ENCODE measurements around the gene DCAF11.

DNA sequence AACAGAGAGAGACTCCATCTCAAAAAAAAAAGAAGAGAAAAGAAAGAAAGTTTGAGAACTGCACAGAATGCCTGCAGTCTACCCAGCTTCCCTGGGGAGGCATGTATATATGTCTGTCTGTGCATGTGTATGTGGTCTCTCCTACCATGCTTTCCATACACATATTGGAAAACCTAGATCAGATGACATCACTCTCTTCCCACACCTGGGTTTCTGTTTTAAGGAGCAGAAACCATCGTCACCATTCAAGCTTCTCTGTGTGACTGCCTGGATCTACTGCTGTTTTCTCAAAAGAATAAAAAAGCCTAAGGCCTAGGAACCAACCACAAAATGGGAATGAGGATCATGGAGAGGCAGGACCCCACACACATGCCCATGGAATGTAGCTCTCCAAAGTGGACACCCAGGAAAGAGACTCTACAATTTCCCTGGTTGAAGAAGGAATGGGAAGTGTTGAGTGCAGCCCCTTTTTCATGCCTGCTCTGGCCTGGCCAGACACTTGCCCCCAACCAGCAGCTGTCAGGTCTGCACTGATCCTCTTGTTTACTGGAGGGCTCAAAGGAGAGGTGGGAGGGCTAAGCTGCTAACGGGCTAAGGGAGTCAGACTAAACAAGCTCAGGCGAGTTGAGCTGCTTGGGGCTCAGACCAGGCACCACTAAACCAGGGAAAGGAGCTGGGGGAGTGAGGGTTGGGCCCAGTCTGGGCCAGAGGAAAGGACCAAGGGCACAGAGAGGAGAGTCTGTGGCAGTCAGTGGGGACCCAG, 28.2 kb upstream of the DCAF11 start:
- TF ChIP-seq, protein P1, sequence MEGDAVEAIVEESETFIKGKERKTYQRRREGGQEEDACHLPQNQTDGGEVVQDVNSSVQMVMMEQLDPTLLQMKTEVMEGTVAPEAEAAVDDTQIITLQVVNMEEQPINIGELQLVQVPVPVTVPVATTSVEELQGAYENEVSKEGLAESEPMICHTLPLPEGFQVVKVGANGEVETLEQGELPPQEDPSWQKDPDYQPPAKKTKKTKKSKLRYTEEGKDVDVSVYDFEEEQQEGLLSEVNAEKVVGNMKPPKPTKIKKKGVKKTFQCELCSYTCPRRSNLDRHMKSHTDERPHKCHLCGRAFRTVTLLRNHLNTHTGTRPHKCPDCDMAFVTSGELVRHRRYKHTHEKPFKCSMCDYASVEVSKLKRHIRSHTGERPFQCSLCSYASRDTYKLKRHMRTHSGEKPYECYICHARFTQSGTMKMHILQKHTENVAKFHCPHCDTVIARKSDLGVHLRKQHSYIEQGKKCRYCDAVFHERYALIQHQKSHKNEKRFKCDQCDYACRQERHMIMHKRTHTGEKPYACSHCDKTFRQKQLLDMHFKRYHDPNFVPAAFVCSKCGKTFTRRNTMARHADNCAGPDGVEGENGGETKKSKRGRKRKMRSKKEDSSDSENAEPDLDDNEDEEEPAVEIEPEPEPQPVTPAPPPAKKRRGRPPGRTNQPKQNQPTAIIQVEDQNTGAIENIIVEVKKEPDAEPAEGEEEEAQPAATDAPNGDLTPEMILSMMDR (IDR thresholded peaks at IDR 0.05; ENCODE audit: insufficient read depth, low read length, poor library complexity, severe bottlenecking) = no peak
- TF ChIP-seq EZH2phosphoT487 (conservative IDR thresholded peaks at IDR 0.05; ENCODE audit: low read length) = no peak
